Skeletal muscle tissue (tissue), 5 donors: ENCODE measurements around the gene RBM39. TPM values are rescaled to one million over a fixed set of nuclear protein-coding genes. Genes with fewer than 3 reads are reported as not detected.

Source experiments
- H3K27ac ChIP-seq: one replicate; pipeline ENCODE4 v1.7.0; 2013; ENCODE audit warnings: mild to moderate bottlenecking, low read depth, low read length, inconsistent platforms
- H3K27me3 ChIP-seq, 3 donors: one replicate each; pipeline ENCODE4 v1.7.0; 2013; ENCODE audit warnings: low read length in 3 of 3; ENCODE audit not compliant: control insufficient read depth in 3 of 3, insufficient read depth in 3 of 3
- H3K36me3 ChIP-seq, 3 donors: one replicate each; pipeline ENCODE4 v1.7.0; 2013; ENCODE audit warnings: low read length in 3 of 3; ENCODE audit not compliant: control insufficient read depth in 3 of 3, insufficient read depth in 3 of 3
- H3K4me1 ChIP-seq, 3 donors: one replicate each; pipeline ENCODE4 v1.7.0; 2013; ENCODE audit warnings: low read length in 3 of 3, mild to moderate bottlenecking in 3 of 3; ENCODE audit not compliant: control insufficient read depth in 3 of 3, insufficient read depth in 3 of 3
- H3K4me3 ChIP-seq, 3 donors: one replicate each; pipeline ENCODE4 v1.7.0; 2013; ENCODE audit warnings: low read length in 3 of 3
- H3K9ac ChIP-seq, 3 donors: one replicate each; pipeline ENCODE4 v1.7.0; 2013; ENCODE audit warnings: low read length in 3 of 3, mild to moderate bottlenecking in 3 of 3, moderate library complexity in 2 of 3, low read depth in 1 of 3
- H3K9me3 ChIP-seq, 3 donors: one replicate each; pipeline ENCODE4 v1.7.0; 2013; ENCODE audit warnings: low read length in 3 of 3; ENCODE audit not compliant: control insufficient read depth in 3 of 3
- small RNA-seq: library from RNA; depleted of rRNA; stranded (forward); fragments of <200 nt; gene quantifications from one replicate; pipeline ENCODE3, GENCODE V24; 2014
- total RNA-seq: library from RNA; depleted of rRNA; stranded (reverse); fragments of >200 nt; gene quantifications from one replicate; pipeline ENCODE4 v1.2.3, GENCODE V29; 2014
- donor health status: Osteomylitis.

The RBM39 gene
- total RNA-seq, 1 donor from 2014 or later, result 407 TPM

DNA sequence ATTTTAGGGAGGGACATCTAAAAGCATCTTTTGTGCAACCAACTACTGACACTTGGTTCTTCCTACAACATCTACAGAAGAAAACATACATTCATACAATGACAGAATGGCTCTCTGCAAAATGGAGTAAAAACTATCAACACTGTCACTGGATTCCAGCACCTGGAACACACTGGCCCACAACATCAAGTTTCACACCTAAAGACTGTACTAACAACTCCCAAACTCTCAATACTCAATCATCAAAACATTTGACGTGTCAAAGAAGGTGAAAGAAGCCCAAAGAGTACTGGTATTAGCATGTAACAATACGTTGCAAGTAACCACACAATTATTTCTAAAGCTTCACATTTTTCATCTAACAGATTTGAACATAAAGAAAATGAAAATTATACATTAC lies 79.5 kb downstream of the RBM39 start:
- Histone ChIP-seq H3K27ac (no peak overlapping the region), H3K9ac (peak overlapping the region; percentile 99 to 100 (median 100)), H3K4me3 (peak overlapping the region in 2 of 3 donors; percentile 15 to 27), H3K36me3 (no peaks in the 10 kb centered on the region), H3K27me3 (no peaks in the 10 kb centered on the region), H3K9me3 (no peaks in the 10 kb centered on the region), H3K4me1 (peaks cover 26 to 39% (median 36%) of the 10 kb centered on the region in 3 donors)

DNA sequence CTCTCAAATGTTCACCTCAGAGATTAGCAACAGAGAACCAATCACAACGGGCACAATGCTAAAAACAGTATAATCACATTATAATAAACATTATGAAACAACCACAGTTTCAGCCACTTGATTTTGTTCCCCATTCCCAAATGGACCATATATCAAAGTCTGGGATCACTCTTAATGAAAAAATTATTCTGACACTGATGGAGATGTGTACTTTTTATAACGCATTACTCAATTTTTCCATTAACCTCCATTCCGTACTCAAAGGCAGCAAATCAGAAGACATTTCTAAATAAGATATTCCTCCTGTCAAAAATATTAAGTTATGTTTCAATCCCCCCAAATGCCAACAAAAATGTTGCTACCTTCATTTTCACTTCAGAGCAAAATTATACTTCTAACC lies 80.2 kb downstream of the RBM39 start:
- H3K4me3 ChIP-seq, result peak overlapping the region in 1 of 3 donors; percentile 57
- no peak overlapping the region for H3K27ac ChIP-seq

DNA sequence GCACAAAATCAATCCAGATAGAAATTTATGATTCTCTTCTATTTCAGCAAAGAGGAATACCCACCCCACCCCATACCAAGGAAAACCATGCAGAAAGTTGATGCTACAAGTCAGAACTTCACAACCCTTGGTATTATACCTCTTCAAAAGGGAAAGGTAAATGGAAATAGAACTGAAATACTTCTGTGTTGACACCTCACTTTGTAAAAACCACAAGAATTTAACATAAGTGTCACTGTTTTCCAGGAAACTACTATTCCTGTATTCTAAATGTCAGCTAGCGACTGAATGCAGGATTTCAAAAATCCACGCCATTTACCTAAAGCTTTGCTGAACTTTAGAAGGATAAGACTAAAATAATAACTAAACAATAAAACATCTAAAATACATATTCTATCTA lies 81.0 kb downstream of the RBM39 start:
- Histone ChIP-seq H3K36me3 (no peaks in the 10 kb centered on the region), H3K27me3 (no peaks in the 10 kb centered on the region), H3K4me3 (peak overlapping the region in 1 of 3 donors; percentile 57), H3K9ac (no peak overlapping the region), H3K4me1 (peaks cover 29 to 44% (median 40%) of the 10 kb centered on the region in 3 donors), H3K9me3 (no peaks in the 10 kb centered on the region), H3K27ac (no peak overlapping the region)

More for the DNA sequence above, 80.2 kb downstream of the RBM39 start:
- H3K4me1 ChIP-seq, result peaks cover 29 to 44% (median 40%) of the 10 kb centered on the region in 3 donors
- H3K9me3 ChIP-seq, result no peaks in the 10 kb centered on the region
- no peaks in the 10 kb centered on the region for H3K27me3 ChIP-seq
- peak overlapping the region in 2 of 3 donors; percentile 13 to 99 for H3K9ac ChIP-seq
- no peaks in the 10 kb centered on the region for H3K36me3 ChIP-seq

DNA sequence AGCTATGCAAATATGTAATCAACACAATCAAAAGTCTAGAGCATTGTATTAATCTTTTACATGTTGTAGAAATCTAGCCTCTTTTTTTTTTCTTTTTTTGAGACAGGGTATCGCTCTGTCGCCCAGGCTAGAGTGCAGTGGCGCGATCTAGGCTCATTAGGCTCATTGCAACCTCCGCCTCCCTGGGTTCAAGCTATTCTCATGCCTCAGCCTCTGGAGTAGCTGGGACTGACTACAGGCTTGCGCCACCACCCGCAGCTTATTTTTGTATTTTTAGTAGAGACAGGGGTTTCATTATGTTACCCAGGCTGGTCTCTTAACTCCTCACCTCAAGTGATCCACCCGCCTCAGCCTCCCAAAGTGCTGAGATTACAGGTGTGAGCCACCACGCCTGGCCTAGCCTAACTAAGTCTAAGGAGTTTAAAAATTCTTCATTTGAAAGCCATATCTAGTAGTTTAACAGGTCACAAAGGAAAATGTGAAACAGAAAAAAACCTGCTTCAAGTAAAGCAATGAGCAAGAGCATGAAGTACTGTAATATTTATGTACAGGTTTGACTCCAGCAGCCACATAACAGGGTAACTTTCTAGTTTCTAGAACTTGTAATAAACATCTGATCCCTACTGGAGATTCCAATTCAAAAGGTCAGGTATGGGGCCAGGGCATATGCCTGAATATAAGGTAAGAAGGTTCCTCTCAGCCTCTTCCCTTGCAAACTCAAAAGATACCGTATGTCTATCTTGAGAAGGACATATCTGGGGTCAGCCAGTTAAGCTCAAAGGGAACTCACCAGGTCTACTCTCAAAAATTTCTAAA lies 81.7 kb downstream of the RBM39 start:
- no peak overlapping the region for H3K27ac ChIP-seq
- H3K4me3 ChIP-seq, result peak overlapping the region in 1 of 3 donors; percentile 12
- no peak overlapping the region for H3K9ac ChIP-seq
- peaks cover 0 to under 1% (median 0%) of the 10 kb centered on the region in 3 donors for H3K36me3 ChIP-seq
- peaks cover 29 to 44% (median 40%) of the 10 kb centered on the region in 3 donors for H3K4me1 ChIP-seq
- H3K9me3 ChIP-seq, result no peaks in the 10 kb centered on the region
- H3K27me3 ChIP-seq, result no peaks in the 10 kb centered on the region

DNA sequence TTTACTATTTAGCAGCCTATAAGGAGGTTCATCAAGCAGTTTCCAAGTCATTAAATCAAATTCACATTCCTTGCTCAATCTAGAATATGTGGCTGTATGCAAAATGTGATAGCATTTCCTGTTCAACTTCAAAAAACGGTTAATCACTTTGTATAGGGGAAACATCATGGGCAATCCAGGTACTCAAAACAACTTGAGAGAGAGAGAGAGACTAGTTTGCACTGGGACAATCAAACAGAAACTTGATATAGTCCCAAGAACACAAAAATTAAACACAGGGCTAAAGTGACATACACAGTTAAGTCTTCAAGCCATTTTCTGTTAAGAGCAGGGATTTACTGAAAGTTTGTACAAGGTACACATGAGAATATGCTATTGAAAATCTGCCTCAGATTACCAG lies 84.8 kb downstream of the RBM39 start:
- H3K9ac ChIP-seq, result no peak overlapping the region
- peaks cover 21 to 32% (median 31%) of the 10 kb centered on the region in 3 donors for H3K4me1 ChIP-seq
- peaks cover 19 to 24% (median 23%) of the 10 kb centered on the region in 3 donors for H3K36me3 ChIP-seq
- H3K27me3 ChIP-seq, result no peaks in the 10 kb centered on the region
- H3K27ac ChIP-seq, result no peak overlapping the region
- H3K4me3 ChIP-seq, result no peak overlapping the region
- H3K9me3 ChIP-seq, result no peaks in the 10 kb centered on the region

DNA sequence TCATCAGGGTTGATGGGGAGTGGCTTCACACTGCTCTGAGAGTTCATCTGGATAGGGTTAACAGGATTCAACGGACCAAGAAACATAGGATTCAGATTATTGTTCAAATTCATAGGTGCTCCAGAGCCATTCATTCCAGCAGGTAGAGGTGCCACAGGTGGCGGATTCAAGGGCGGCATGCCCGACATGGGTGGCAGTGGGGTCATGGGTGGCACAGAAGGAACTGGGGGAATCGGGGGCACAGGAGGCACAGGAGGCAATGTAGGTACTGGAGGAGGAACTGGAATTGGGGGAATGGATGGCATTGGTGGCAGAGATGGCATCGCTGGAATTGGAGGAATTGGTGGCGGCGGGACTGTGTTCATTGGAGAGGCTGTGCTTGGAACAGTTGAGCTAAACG lies 87.6 kb downstream of the RBM39 start:
- no peak overlapping the region for H3K4me3 ChIP-seq
- H3K9ac ChIP-seq, result no peak overlapping the region
- peaks cover 8 to 22% (median 12%) of the 10 kb centered on the region in 3 donors for H3K4me1 ChIP-seq
- H3K27me3 ChIP-seq, result no peaks in the 10 kb centered on the region
- no peak overlapping the region for H3K27ac ChIP-seq
- no peaks in the 10 kb centered on the region for H3K9me3 ChIP-seq
- H3K36me3 ChIP-seq, result peaks cover 19 to 24% (median 23%) of the 10 kb centered on the region in 3 donors

DNA sequence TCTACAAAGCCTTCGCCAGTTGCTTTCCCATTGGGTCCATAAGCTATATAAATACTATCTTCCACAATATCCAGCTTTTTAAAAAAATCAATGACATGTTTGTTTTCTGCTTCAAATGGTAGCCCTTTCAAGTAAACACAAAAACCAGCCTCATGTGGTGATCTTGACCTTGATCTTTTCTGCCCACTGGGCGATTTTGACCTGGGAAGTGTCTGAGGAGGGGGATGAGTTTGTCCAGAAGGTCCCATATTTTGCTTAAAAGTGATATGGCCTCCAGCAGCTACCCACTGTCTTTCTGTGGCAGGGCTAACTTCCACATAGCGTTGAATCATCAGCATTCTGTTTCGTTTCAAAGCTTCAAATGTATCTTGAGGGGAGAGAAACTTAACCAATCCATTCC lies 88.2 kb downstream of the RBM39 start:
- Histone ChIP-seq H3K9me3 (no peaks in the 10 kb centered on the region), H3K4me1 (peaks cover 8 to 22% (median 10%) of the 10 kb centered on the region in 3 donors), H3K27ac (no peak overlapping the region), H3K27me3 (no peaks in the 10 kb centered on the region), H3K9ac (no peak overlapping the region), H3K4me3 (no peak overlapping the region), H3K36me3 (peaks cover 19 to 24% (median 23%) of the 10 kb centered on the region in 3 donors)

Small RNAs within 50 kb of the gene (small RNA-seq; reads per million reads assigned to genes)
- gene RF00026, result not detected

Other genes starting within 250 kb of the RBM39 start
- gene C20orf173, start 212.6 kb downstream of the RBM39 start, total RNA-seq, result not detected
- gene ERGIC3, start 200.2 kb downstream of the RBM39 start, total RNA-seq, result 328 TPM
- gene SPAG4, start 126.4 kb downstream of the RBM39 start, total RNA-seq, result 1.0 TPM
- gene CPNE1, start 77.4 kb downstream of the RBM39 start, total RNA-seq, result 116 TPM
- 38.6 TPM for gene RBM12, start 77.4 kb downstream of the RBM39 start, total RNA-seq
- gene NFS1, start 42.9 kb downstream of the RBM39 start, total RNA-seq, result 11.5 TPM
- 103 TPM for gene ROMO1, start 42.9 kb downstream of the RBM39 start, total RNA-seq
- gene PHF20, start 29.8 kb upstream of the RBM39 start, total RNA-seq, result 26.6 TPM
- gene SCAND1, start 212.2 kb upstream of the RBM39 start, total RNA-seq, result 28.7 TPM
- gene CNBD2, start 226.3 kb upstream of the RBM39 start, total RNA-seq, result 5.2 TPM